Bronchial epithelial cell (primary cell): ENCODE results near the gene INO80D. TPM values are rescaled to one million over a fixed set of nuclear protein-coding genes. Genes with fewer than 3 reads are reported as not detected.

Experiments
- DNase-seq: peaks from one replicate; pipeline ENCODE4 v3.0.0-alpha.2; 2010; ENCODE audit warnings: low read depth
- FAIRE-seq: peaks from 2 replicates; lab custom pipeline; 2011; peaks lifted over from hg19 to GRCh38; lab: Jason Lieb, UNC
- H3K27me3 ChIP-seq: 2 replicates; pipeline ENCODE4 v1.5.1; 2011; ENCODE audit warnings: low read length; ENCODE audit not compliant: control insufficient read depth, insufficient read depth
- H3K36me3 ChIP-seq: 2 replicates; pipeline ENCODE4 v1.5.1; 2011; ENCODE audit warnings: low read length; ENCODE audit not compliant: control insufficient read depth, insufficient read depth
- H3K4me3 ChIP-seq: 2 replicates; pipeline ENCODE4 v1.5.1; 2011; ENCODE audit warnings: mild to moderate bottlenecking, low read depth, low read length, control low read depth
- total RNA-seq: library from RNA; depleted of rRNA; stranded (reverse); fragments of >200 nt; gene quantifications from 2 replicates; pipeline ENCODE4 v1.2.1, GENCODE V29; 2014
- TF ChIP-seq, protein P1 (sequence below): IDR thresholded peaks from 2 replicates; pipeline ENCODE4 v1.5.1; 2011; ENCODE audit warnings: mild to moderate bottlenecking, moderate library complexity, low read length, control low read depth, inconsistent platforms; ENCODE audit not compliant: insufficient read depth, severe bottlenecking

INO80D gene
- total RNA-seq, 1 donor from 2014 or later = 7.6 TPM

DNA sequence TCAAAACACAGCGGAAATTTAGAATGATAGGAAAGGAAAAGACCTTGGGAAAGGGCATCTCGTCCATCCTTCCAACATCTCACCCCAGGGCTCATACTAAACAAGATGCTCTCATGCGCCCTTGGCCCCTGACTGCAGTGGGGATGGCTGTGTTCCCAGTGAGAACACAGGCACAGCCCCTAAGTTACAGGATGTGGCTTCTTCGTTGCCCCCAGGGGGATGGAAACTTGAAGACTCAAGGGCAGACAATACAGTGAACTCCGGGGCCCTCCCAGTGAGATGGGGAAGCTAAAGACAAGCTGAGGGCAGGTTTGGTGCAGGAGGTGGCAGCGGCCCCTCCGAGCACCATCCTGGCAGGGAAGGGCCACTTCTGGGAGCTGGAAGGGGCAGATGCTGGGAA is 139.7 kb downstream of the INO80D start:
- TF ChIP-seq, protein P1, sequence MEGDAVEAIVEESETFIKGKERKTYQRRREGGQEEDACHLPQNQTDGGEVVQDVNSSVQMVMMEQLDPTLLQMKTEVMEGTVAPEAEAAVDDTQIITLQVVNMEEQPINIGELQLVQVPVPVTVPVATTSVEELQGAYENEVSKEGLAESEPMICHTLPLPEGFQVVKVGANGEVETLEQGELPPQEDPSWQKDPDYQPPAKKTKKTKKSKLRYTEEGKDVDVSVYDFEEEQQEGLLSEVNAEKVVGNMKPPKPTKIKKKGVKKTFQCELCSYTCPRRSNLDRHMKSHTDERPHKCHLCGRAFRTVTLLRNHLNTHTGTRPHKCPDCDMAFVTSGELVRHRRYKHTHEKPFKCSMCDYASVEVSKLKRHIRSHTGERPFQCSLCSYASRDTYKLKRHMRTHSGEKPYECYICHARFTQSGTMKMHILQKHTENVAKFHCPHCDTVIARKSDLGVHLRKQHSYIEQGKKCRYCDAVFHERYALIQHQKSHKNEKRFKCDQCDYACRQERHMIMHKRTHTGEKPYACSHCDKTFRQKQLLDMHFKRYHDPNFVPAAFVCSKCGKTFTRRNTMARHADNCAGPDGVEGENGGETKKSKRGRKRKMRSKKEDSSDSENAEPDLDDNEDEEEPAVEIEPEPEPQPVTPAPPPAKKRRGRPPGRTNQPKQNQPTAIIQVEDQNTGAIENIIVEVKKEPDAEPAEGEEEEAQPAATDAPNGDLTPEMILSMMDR = no peak
- Histone ChIP-seq H3K4me3 (no peak overlapping the region), H3K27me3 (no peaks in the 10 kb centered on the region), H3K36me3 (no peaks in the 10 kb centered on the region)
- FAIRE-seq = no peak
- DNase-seq = no peak

Other genes with a start within 250 kb of the INO80D start
- 72.5 and 103 TPM in 2 replicates for gene NDUFS1, start 73.3 kb upstream of the INO80D start, total RNA-seq
- 816 and 1,045 TPM in 2 replicates for gene EEF1B2, start 73.7 kb upstream of the INO80D start, total RNA-seq
- gene ZDBF2, start 188.5 kb upstream of the INO80D start, total RNA-seq = 7.4 and 7.7 TPM in 2 replicates